Cardiac muscle cell (in vitro differentiated cells and primary cell): ENCODE measurements around the gene PRDM5. TPM values are rescaled to one million over a fixed set of nuclear protein-coding genes. Genes with fewer than 3 reads are reported as not detected.

ENCODE experiments used
- DNase-seq, 2 donors: peaks; one replicate each; pipeline versions ENCODE4 v3.0.0 to v3.0.0-alpha.2; 2010 to 2017; ENCODE audit warnings: low read depth in 1 of 2, low spot score in 1 of 2
- H3K27ac ChIP-seq: fragments of 200-600 bp; sonication (generic); 2 replicates; pipeline ENCODE4 v1.5.1; 2016
- H3K27me3 ChIP-seq: fragments of 200-600 bp; sonication (generic); 2 replicates; pipeline ENCODE4 v1.6.0; 2016; ENCODE audit warnings: control low read depth
- H3K36me3 ChIP-seq: fragments of 200-600 bp; sonication (generic); 2 replicates; pipeline ENCODE4 v1.5.1; 2016; ENCODE audit warnings: control low read depth
- H3K4me1 ChIP-seq: fragments of 200-600 bp; sonication (generic); 2 replicates; pipeline ENCODE4 v1.8.1; 2017; ENCODE audit warnings: low read depth, mild to moderate bottlenecking, mixed run types
- H3K4me3 ChIP-seq: fragments of 200-600 bp; sonication (generic); 2 replicates; pipeline ENCODE4 v1.5.1; 2016; ENCODE audit warnings: mild to moderate bottlenecking
- H3K9me3 ChIP-seq: fragments of 200-600 bp; sonication (generic); 2 replicates; pipeline ENCODE4 v1.5.1; 2017; ENCODE audit warnings: low read depth, mild to moderate bottlenecking, control low read depth
- polyA plus RNA-seq: library from polyadenylated mRNA; unstranded; fragments of >200 nt; fragmentation: Nextera tagmentation; extraction: Ambion mirVana; gene quantifications from 2 replicates; pipeline ENCODE4 v1.2.1, GENCODE V29; 2016
- total RNA-seq: library from RNA; depleted of rRNA; stranded (reverse); fragments of >200 nt; gene quantifications from 2 replicates; pipeline ENCODE4 v1.2.3, GENCODE V29; 2016
- TF ChIP-seq, protein P1 (sequence below): IDR thresholded peaks from 2 replicates; pipeline ENCODE4 v1.5.1; 2012; ENCODE audit warnings: low read depth, mild to moderate bottlenecking, low read length

Gene PRDM5
- total and polyA plus RNA-seq, 2 experiments from 2014 or later: 8.7 to 19.3 TPM

GRCh38 chr4:120843849-120844527 lies 78.5 kb downstream of the PRDM5 start:
- Histone ChIP-seq H3K4me1 (peaks cover 21% of the 10 kb centered on the region), H3K4me3 (no peak overlapping the region), H3K36me3 (no peaks in the 10 kb centered on the region), H3K27ac (no peak overlapping the region), H3K27me3 (no peaks in the 10 kb centered on the region), H3K9me3 (no peaks in the 10 kb centered on the region)
- DNase-seq: peak in 1 of 2 donors; percentile 70
- TF ChIP-seq, protein P1, sequence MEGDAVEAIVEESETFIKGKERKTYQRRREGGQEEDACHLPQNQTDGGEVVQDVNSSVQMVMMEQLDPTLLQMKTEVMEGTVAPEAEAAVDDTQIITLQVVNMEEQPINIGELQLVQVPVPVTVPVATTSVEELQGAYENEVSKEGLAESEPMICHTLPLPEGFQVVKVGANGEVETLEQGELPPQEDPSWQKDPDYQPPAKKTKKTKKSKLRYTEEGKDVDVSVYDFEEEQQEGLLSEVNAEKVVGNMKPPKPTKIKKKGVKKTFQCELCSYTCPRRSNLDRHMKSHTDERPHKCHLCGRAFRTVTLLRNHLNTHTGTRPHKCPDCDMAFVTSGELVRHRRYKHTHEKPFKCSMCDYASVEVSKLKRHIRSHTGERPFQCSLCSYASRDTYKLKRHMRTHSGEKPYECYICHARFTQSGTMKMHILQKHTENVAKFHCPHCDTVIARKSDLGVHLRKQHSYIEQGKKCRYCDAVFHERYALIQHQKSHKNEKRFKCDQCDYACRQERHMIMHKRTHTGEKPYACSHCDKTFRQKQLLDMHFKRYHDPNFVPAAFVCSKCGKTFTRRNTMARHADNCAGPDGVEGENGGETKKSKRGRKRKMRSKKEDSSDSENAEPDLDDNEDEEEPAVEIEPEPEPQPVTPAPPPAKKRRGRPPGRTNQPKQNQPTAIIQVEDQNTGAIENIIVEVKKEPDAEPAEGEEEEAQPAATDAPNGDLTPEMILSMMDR: peak; percentile 21

- TF ChIP-seq, protein P1: no peak
- H3K4me1 ChIP-seq: peaks cover 21% of the 10 kb centered on the region
- H3K4me3 ChIP-seq: no peak overlapping the region
- no peaks in the 10 kb centered on the region for H3K9me3 ChIP-seq
- H3K27me3 ChIP-seq: no peaks in the 10 kb centered on the region
- no peaks in the 10 kb centered on the region for H3K36me3 ChIP-seq
- H3K27ac ChIP-seq: peak overlapping the region; percentile 14
- DNase-seq: peak; percentile 61 to 73
Observed at GRCh38 chr4:120842031-120842430, 80.5 kb downstream of the PRDM5 start.

DNA sequence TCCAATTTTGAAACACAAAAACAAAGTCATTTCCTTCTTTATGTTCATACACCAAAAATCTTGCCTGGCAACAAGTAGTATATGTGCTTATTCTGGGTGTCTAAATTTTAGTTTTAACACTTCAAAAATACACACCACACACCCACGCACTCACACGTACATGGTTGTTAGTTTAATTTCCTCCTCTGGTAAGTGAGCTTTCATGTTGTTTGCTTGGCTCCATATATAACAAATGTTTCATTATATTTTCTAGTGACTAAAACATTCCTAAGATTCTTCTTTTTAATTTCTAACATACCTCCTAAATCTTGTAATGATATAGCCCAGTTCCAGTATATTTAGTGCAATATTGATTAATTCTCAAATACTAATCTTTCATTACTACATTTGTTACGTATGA lies 80.9 kb downstream of the PRDM5 start:
- Histone ChIP-seq H3K36me3 (no peaks in the 10 kb centered on the region), H3K27me3 (no peaks in the 10 kb centered on the region), H3K4me3 (no peak overlapping the region), H3K4me1 (peaks cover 21% of the 10 kb centered on the region), H3K9me3 (no peaks in the 10 kb centered on the region), H3K27ac (peak overlapping the region; percentile 14)
- TF ChIP-seq, protein P1: no peak
- DNase-seq: peak in 1 of 2 donors; percentile 29

DNA sequence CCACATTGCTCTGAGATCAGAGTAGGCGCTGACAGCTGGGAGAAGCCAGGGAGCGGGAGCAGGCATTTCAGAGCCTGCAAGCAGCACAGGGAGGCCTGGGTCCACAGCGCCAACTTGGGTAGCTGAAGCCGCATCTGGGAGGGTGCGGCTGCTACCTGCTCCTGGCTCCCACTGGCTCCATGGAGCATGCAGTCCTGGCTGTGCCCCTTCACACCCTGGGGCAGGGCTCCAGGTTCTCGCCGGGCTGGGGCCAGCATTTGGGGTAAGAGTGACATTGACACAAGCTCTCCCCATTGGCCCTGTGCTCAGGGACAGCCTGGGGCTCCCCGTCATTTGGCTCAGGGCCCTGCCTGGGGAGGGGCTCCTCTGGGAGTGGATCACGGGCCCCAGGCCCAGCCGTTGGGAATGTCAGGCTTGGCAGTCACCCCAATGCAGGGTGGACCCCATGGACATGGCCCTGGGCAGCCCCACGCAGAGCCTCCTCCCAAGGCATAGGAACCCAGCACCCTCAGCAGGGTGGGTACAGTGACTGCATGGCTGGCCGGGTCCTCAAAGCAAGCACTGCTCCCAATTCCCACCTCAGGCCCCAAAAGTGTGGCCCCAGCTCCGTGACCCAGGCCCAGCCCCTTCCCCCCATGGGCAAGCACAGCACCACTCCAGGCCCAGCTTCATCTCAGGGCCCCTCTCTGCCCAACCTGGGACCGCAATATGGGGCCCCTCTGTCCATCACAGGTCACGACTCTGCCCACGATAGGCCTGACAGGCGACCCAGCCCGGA lies 82.4 kb downstream of the PRDM5 start:
- peak in 1 of 2 donors; percentile 32 for DNase-seq
- no peak overlapping the region for H3K4me3 ChIP-seq
- no peaks in the 10 kb centered on the region for H3K36me3 ChIP-seq
- no peak overlapping the region for H3K27ac ChIP-seq
- H3K27me3 ChIP-seq: no peaks in the 10 kb centered on the region
- no peaks in the 10 kb centered on the region for H3K9me3 ChIP-seq
- TF ChIP-seq, protein P1: no peak
- H3K4me1 ChIP-seq: peaks cover 21% of the 10 kb centered on the region

- Histone ChIP-seq H3K4me3 (no peak overlapping the region), H3K36me3 (no peaks in the 10 kb centered on the region), H3K4me1 (peaks cover 15% of the 10 kb centered on the region), H3K27ac (no peak overlapping the region), H3K27me3 (no peaks in the 10 kb centered on the region), H3K9me3 (no peaks in the 10 kb centered on the region)
- TF ChIP-seq, protein P1: no peak
- DNase-seq: no peak
Observed at GRCh38 chr4:120839334-120839973, 83.1 kb downstream of the PRDM5 start.
